ENCODE data around the gene TAX1BP3. TPM values are rescaled to one million over a fixed set of nuclear protein-coding genes. Genes with fewer than 3 reads are reported as not detected.

The TAX1BP3 gene
- total and polyA plus RNA-seq, 2 of the 13 experiments (the other 11 are each of a cell fraction or from before 2014, with no cell fraction given), result 16.7 to 45.1 TPM

- TF ChIP-seq NCOR1 (IDR thresholded peaks at IDR 0.05; ENCODE audit: borderline replicate concordance, low read length) (no peak), TFDP1 (CRISPR knock-in tag; IDR thresholded peaks at IDR 0.05; ENCODE audit: borderline replicate concordance) (no peak), CHD4 (IDR thresholded peaks at IDR 0.05; ENCODE audit: borderline replicate concordance, low read length) (no peak), NKX3-1 (CRISPR knock-in tag; IDR thresholded peaks at IDR 0.05) (no peak; the same call in 1 of the 2 replicates), ZNF383 (CRISPR knock-in tag; IDR thresholded peaks at IDR 0.05; ENCODE audit: borderline replicate concordance) (no peak), U2AF2 (IDR thresholded peaks at IDR 0.05; ENCODE audit: low read depth, low read length) (no peak), AKNA (CRISPR knock-in tag; IDR thresholded peaks at IDR 0.05; ENCODE audit: borderline replicate concordance) (no peak), ZNF101 (CRISPR knock-in tag; IDR thresholded peaks at IDR 0.05; ENCODE audit: borderline replicate concordance, low read depth) (no peak), MED1 (CRISPR knock-in tag; IDR thresholded peaks at IDR 0.05) (no peak; the same call in 1 of the 2 replicates), ZNF460 (CRISPR knock-in tag; IDR thresholded peaks at IDR 0.05; ENCODE audit: borderline replicate concordance) (peak; percentile 94), EZH2 (conservative IDR thresholded peaks at IDR 0.05; ENCODE audit: low read depth, low read length) (no peak), SCMH1 (CRISPR knock-in tag; IDR thresholded peaks at IDR 0.05; ENCODE audit: borderline replicate concordance) (no peak)
- TF ChIP-seq, protein P1, sequence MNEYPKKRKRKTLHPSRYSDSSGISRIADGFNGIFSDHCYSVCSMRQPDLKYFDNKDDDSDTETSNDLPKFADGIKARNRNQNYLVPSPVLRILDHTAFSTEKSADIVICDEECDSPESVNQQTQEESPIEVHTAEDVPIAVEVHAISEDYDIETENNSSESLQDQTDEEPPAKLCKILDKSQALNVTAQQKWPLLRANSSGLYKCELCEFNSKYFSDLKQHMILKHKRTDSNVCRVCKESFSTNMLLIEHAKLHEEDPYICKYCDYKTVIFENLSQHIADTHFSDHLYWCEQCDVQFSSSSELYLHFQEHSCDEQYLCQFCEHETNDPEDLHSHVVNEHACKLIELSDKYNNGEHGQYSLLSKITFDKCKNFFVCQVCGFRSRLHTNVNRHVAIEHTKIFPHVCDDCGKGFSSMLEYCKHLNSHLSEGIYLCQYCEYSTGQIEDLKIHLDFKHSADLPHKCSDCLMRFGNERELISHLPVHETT (CRISPR knock-in tag; conservative IDR thresholded peaks at IDR 0.05), result no peak
- TF ChIP-seq, protein P2, sequence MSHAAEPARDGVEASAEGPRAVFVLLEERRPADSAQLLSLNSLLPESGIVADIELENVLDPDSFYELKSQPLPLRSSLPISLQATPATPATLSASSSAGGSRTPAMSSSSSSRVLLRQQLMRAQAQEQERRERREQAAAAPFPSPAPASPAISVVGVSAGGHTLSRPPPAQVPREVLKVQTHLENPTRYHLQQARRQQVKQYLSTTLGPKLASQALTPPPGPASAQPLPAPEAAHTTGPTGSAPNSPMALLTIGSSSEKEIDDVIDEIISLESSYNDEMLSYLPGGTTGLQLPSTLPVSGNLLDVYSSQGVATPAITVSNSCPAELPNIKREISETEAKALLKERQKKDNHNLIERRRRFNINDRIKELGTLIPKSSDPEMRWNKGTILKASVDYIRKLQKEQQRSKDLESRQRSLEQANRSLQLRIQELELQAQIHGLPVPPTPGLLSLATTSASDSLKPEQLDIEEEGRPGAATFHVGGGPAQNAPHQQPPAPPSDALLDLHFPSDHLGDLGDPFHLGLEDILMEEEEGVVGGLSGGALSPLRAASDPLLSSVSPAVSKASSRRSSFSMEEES (CRISPR knock-in tag; IDR thresholded peaks at IDR 0.05), result no peak
- TF ChIP-seq, protein P3, sequence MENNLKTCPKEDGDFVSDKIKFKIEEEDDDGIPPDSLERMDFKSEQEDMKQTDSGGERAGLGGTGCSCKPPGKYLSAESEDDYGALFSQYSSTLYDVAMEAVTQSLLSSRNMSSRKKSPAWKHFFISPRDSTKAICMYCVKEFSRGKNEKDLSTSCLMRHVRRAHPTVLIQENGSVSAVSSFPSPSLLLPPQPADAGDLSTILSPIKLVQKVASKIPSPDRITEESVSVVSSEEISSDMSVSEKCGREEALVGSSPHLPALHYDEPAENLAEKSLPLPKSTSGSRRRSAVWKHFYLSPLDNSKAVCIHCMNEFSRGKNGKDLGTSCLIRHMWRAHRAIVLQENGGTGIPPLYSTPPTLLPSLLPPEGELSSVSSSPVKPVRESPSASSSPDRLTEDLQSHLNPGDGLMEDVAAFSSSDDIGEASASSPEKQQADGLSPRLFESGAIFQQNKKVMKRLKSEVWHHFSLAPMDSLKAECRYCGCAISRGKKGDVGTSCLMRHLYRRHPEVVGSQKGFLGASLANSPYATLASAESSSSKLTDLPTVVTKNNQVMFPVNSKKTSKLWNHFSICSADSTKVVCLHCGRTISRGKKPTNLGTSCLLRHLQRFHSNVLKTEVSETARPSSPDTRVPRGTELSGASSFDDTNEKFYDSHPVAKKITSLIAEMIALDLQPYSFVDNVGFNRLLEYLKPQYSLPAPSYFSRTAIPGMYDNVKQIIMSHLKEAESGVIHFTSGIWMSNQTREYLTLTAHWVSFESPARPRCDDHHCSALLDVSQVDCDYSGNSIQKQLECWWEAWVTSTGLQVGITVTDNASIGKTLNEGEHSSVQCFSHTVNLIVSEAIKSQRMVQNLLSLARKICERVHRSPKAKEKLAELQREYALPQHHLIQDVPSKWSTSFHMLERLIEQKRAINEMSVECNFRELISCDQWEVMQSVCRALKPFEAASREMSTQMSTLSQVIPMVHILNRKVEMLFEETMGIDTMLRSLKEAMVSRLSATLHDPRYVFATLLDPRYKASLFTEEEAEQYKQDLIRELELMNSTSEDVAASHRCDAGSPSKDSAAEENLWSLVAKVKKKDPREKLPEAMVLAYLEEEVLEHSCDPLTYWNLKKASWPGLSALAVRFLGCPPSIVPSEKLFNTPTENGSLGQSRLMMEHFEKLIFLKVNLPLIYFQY (CRISPR knock-in tag; IDR thresholded peaks at IDR 0.05; ENCODE audit: borderline replicate concordance), result no peak
Measured at GRCh38 chr17:3635474-3636153, 32.8 kb downstream of the TAX1BP3 start (continued).
